Measurements from ENCODE around the gene C2orf81.
"Not testable (repeated sequence)": the region's sequence is repeated elsewhere in the genome, so short reads cannot be mapped to it uniquely, and the experiment has no call there.

Gene C2orf81

GRCh38 chr2:74447230-74447999, 26.0 kb upstream of the C2orf81 start:
- Histone ChIP-seq H3K9me3 (ENCODE audit: low read depth, low read length) (no peaks in the 10 kb centered on the region), H3K27ac (no peak overlapping the region), H3K9ac (ENCODE audit: insufficient read length) (no peak overlapping the region), H3K36me3 (ENCODE audit: insufficient read depth, low read length) (no peaks in the 10 kb centered on the region), H3K4me3 (no peak overlapping the region)
- no peak for DNase-seq (ENCODE audit: low read depth, low spot score)
- TF ChIP-seq FOXP2 (optimal IDR thresholded peaks at IDR 0.05; ENCODE audit: control extremely low read depth, extremely low read length, insufficient read depth), result no peak
- no peak for TF ChIP-seq EZH2 (IDR thresholded peaks at IDR 0.05)

- Histone ChIP-seq H3K27ac (no peak overlapping the region), H3K9me3 (ENCODE audit: low read depth, low read length) (no peaks in the 10 kb centered on the region), H3K9ac (ENCODE audit: insufficient read length) (no peak overlapping the region), H3K4me3 (no peak overlapping the region), H3K36me3 (ENCODE audit: insufficient read depth, low read length) (no peaks in the 10 kb centered on the region)
- TF ChIP-seq EZH2 (IDR thresholded peaks at IDR 0.05), result no peak
- TF ChIP-seq FOXP2 (optimal IDR thresholded peaks at IDR 0.05; ENCODE audit: control extremely low read depth, extremely low read length, insufficient read depth), result no peak
- TF ChIP-seq POLR2AphosphoS5 (IDR thresholded peaks at IDR 0.05; ENCODE audit: borderline replicate concordance, low read depth, low read length), result no peak
- DNase-seq (ENCODE audit: low read depth, low spot score), result no peak
These were observed 23.3 kb upstream of the C2orf81 start for GRCh38 chr2:74444498-74445318.

GRCh38 chr2:74442483-74443297, 21.3 kb upstream of the C2orf81 start:
- not testable (repeated sequence) for H3K27ac ChIP-seq; DNase-seq (ENCODE audit: low read depth, low spot score); H3K4me3 ChIP-seq; H3K9me3 ChIP-seq (ENCODE audit: low read depth, low read length); H3K36me3 ChIP-seq (ENCODE audit: insufficient read depth, low read length); H3K9ac ChIP-seq (ENCODE audit: insufficient read length)

- Histone ChIP-seq H3K36me3 (ENCODE audit: insufficient read depth, low read length) (no peaks in the 10 kb centered on the region), H3K4me3 (peak within 1 kb of the TSS; percentile 79), H3K27ac (peak within 1 kb of the TSS; percentile 76), H3K9me3 (ENCODE audit: low read depth, low read length) (no peaks in the 10 kb centered on the region), H3K9ac (ENCODE audit: insufficient read length) (peak within 1 kb of the TSS; percentile 80)
- DNase-seq (ENCODE audit: low read depth, low spot score), result no peak
- TF ChIP-seq EZH2 (IDR thresholded peaks at IDR 0.05) (no peak), FOXP2 (optimal IDR thresholded peaks at IDR 0.05; ENCODE audit: control extremely low read depth, extremely low read length, insufficient read depth) (no peak), POLR2AphosphoS5 (IDR thresholded peaks at IDR 0.05; ENCODE audit: borderline replicate concordance, low read depth, low read length) (no peak)
These were observed 20.5 kb upstream of the C2orf81 start, which contains the start of gene RTKN for GRCh38 chr2:74441690-74442482. RTKN (minus strand) TSS chr2:74441937; CDS start chr2:74441816, 121 bp downstream.

- DNase-seq (ENCODE audit: low read depth, low spot score), result no peak
- no peaks in the 10 kb centered on the region for H3K36me3 ChIP-seq (ENCODE audit: insufficient read depth, low read length)
- no peak overlapping the region for H3K4me3 ChIP-seq
- H3K27ac ChIP-seq, result no peak overlapping the region
- H3K9ac ChIP-seq (ENCODE audit: insufficient read length), result no peak overlapping the region
- no peak for TF ChIP-seq POLR2AphosphoS5 (IDR thresholded peaks at IDR 0.05; ENCODE audit: borderline replicate concordance, low read depth, low read length)
- no peak for TF ChIP-seq EZH2 (IDR thresholded peaks at IDR 0.05)
- no peak for TF ChIP-seq FOXP2 (optimal IDR thresholded peaks at IDR 0.05; ENCODE audit: control extremely low read depth, extremely low read length, insufficient read depth)
- H3K9me3 ChIP-seq (ENCODE audit: low read depth, low read length), result no peaks in the 10 kb centered on the region
These were observed 19.8 kb upstream of the C2orf81 start for GRCh38 chr2:74441170-74441689.

- peak overlapping the region; percentile 76 for H3K27ac ChIP-seq
- peak overlapping the region; percentile 79 for H3K4me3 ChIP-seq
- no peaks in the 10 kb centered on the region for H3K36me3 ChIP-seq (ENCODE audit: insufficient read depth, low read length)
- no peaks in the 10 kb centered on the region for H3K9me3 ChIP-seq (ENCODE audit: low read depth, low read length)
- TF ChIP-seq POLR2AphosphoS5 (IDR thresholded peaks at IDR 0.05; ENCODE audit: borderline replicate concordance, low read depth, low read length) (peak; percentile 79; the same call in 1 of the 2 replicates), EZH2 (IDR thresholded peaks at IDR 0.05) (no peak)
- no peak for DNase-seq (ENCODE audit: low read depth, low spot score)
- peak overlapping the region; percentile 80 for H3K9ac ChIP-seq (ENCODE audit: insufficient read length)
These were observed 19.2 kb upstream of the C2orf81 start for GRCh38 chr2:74440378-74441169.

- Histone ChIP-seq H3K9ac (ENCODE audit: insufficient read length) (peak overlapping the region; percentile 80), H3K4me3 (peak overlapping the region; percentile 79), H3K36me3 (ENCODE audit: insufficient read depth, low read length) (no peaks in the 10 kb centered on the region), H3K9me3 (ENCODE audit: low read depth, low read length) (no peaks in the 10 kb centered on the region), H3K27ac (no peak overlapping the region)
- no peak for DNase-seq (ENCODE audit: low read depth, low spot score)
- TF ChIP-seq POLR2AphosphoS5 (IDR thresholded peaks at IDR 0.05; ENCODE audit: borderline replicate concordance, low read depth, low read length) (no peak), EZH2 (IDR thresholded peaks at IDR 0.05) (no peak), FOXP2 (optimal IDR thresholded peaks at IDR 0.05; ENCODE audit: control extremely low read depth, extremely low read length, insufficient read depth) (no peak)
These were observed 18.5 kb upstream of the C2orf81 start for GRCh38 chr2:74439803-74440377.
